ENCODE measurements around the gene ARL8A.

ARL8A gene

GRCh38 chr1:202162047-202162417, 17.5 kb upstream of the ARL8A start:
- peak; percentile 71 for DNase-seq (ENCODE audit: extremely low spot score)
- CTCF ChIA-PET: interaction anchor here (0.9 to 2.6 kb wide), 7 partner anchors 8 to 556 kb away, joined by 3 to 15 read pairs (median 4); no protein-coding TSS in a partner anchor
- POLR2A ChIA-PET: interaction anchor here (1.0 kb wide), 1 partner anchor 27 kb away, joined by 3 read pairs; no protein-coding TSS in a partner anchor
- TF ChIP-seq CTCF (IDR thresholded peaks at IDR 0.05; ENCODE audit: control extremely low read depth, extremely low read depth, low read depth, missing control alignments): no peak

- ChIA-PET POLR2A (interaction anchor here (0.6 kb wide), 1 partner anchor 10 kb away, joined by 4 read pairs; no protein-coding TSS in a partner anchor), CTCF (interaction anchor here (0.9 to 3.3 kb wide), 9 partner anchors 10 to 162 kb away, joined by 3 to 15 read pairs (median 6); no protein-coding TSS in a partner anchor)
- DNase-seq (ENCODE audit: extremely low spot score): peak; percentile 50
- no peak for TF ChIP-seq CTCF (IDR thresholded peaks at IDR 0.05; ENCODE audit: control extremely low read depth, extremely low read depth, low read depth, missing control alignments)
Observed at GRCh38 chr1:202161151-202162046, 16.9 kb upstream of the ARL8A start.

- TF ChIP-seq CTCF (IDR thresholded peaks at IDR 0.05; ENCODE audit: control extremely low read depth, extremely low read depth, low read depth, missing control alignments): peak; percentile 73
- ChIA-PET CTCF (interaction anchor here (0.7 to 3.3 kb wide), 13 partner anchors 9 to 161 kb away, joined by 3 to 15 read pairs (median 4); no protein-coding TSS in a partner anchor), POLR2A (interaction anchor here (0.6 to 1.1 kb wide), 2 partner anchors 10 to 15 kb away, joined by 3 to 4 read pairs; no protein-coding TSS in a partner anchor)
- DNase-seq (ENCODE audit: extremely low spot score): peak; percentile 82
Observed at GRCh38 chr1:202160377-202160940, 15.9 kb upstream of the ARL8A start, which contains the start of gene PTPN7. Gene PTPN7 (minus strand): TSS chr1:202160602. CDS start chr1:202159402, 1,200 bp downstream.

- POLR2A ChIA-PET: interaction anchor here (1.1 kb wide), 1 partner anchor 14 kb away, joined by 3 read pairs; no protein-coding TSS in a partner anchor
- no peak for TF ChIP-seq CTCF (IDR thresholded peaks at IDR 0.05; ENCODE audit: control extremely low read depth, extremely low read depth, low read depth, missing control alignments)
- DNase-seq (ENCODE audit: extremely low spot score): peak; percentile 70
- CTCF ChIA-PET: interaction anchor here (0.7 to 3.3 kb wide), 13 partner anchors 8 to 160 kb away, joined by 3 to 15 read pairs (median 4); no protein-coding TSS in a partner anchor
Observed at GRCh38 chr1:202159534-202160371, 15.2 kb upstream of the ARL8A start.

- CTCF ChIA-PET: interaction anchor here (0.9 to 3.3 kb wide), 5 partner anchors 8 to 159 kb away, joined by 3 to 15 read pairs (median 4); no protein-coding TSS in a partner anchor
- peak; percentile 64 for TF ChIP-seq CTCF (IDR thresholded peaks at IDR 0.05; ENCODE audit: control extremely low read depth, extremely low read depth, low read depth, missing control alignments)
- DNase-seq (ENCODE audit: extremely low spot score): peak; percentile 54
- POLR2A ChIA-PET: no interaction called here
Observed at GRCh38 chr1:202158810-202159533, 14.4 kb upstream of the ARL8A start.
